A549 (cell line): ENCODE results near the gene GPRC6A.

Experiments
- JUN ChIP-seq, 2 experiments: fragments of >200 bp; sonication (Bioruptor Twin); formaldehyde crosslinking; IDR thresholded peaks; 2 replicates in 1 of 2; 3 replicates in 1 of 2; pipeline ENCODE4 v1.6.1; 2016 to 2017
- POLR2A ChIP-seq: IDR thresholded peaks from 2 replicates; pipeline ENCODE4 v1.6.1; 2012; ENCODE audit warnings: mild to moderate bottlenecking, low read length
- POLR2AphosphoS2 ChIP-seq: conservative IDR thresholded peaks from 2 replicates; pipeline ENCODE4 v1.6.1; 2012; ENCODE audit warnings: low read length, improper control_type of control experiment, inconsistent platforms
- RNF2 ChIP-seq: fragments of 200-600 bp; sonication (generic); IDR thresholded peaks from 2 replicates; pipeline ENCODE4 v1.6.1; 2016; ENCODE audit warnings: low read depth, mild to moderate bottlenecking, antibody characterized with exemption, moderate library complexity, borderline replicate concordance
- TF ChIP-seq, protein P1 (sequence below): fragments of >200 bp; sonication (Bioruptor Twin); formaldehyde crosslinking; IDR thresholded peaks from 3 replicates; pipeline ENCODE4 v1.6.1; 2016
- TF ChIP-seq, protein P2 (sequence below): fragments of >200 bp; sonication (Bioruptor Twin); formaldehyde crosslinking; IDR thresholded peaks from 3 replicates; pipeline ENCODE4 v1.5.1; 2016

DNA sequence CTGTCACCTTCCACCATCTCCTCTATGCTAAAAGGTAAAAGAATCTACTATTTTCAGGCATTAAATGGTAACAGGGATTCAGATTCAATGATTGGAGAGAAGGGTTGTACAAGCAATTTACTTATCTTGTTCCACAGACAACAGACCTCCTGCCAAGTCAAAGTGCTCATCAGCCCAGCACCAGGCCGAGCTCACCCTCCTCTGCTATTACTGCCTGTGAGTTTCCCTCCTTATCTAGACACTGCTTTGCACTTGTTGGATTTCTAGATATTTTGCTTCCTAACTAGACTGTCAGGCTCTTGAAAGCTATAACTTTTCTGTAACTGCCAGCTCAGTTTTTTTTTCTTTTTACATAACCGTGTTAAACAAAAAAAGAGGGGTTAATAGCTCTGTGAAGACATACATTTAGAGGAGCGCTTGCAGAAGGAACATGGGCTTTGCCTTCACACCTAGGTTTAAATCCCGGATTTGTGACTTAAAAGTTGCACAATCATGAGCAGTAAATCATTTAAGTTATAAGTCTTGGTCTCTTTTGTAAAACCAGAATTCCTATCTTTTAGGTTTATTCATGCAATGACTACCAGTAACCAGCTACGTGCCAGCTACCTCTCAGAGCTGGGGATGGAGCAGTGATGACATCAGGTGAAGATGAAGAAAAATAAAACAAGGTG lies 62.2 kb downstream of the GPRC6A start:
- TF ChIP-seq POLR2AphosphoS2: no peak
- TF ChIP-seq JUN (IDR thresholded peaks at IDR 0.05): no peak
- TF ChIP-seq, protein P1, sequence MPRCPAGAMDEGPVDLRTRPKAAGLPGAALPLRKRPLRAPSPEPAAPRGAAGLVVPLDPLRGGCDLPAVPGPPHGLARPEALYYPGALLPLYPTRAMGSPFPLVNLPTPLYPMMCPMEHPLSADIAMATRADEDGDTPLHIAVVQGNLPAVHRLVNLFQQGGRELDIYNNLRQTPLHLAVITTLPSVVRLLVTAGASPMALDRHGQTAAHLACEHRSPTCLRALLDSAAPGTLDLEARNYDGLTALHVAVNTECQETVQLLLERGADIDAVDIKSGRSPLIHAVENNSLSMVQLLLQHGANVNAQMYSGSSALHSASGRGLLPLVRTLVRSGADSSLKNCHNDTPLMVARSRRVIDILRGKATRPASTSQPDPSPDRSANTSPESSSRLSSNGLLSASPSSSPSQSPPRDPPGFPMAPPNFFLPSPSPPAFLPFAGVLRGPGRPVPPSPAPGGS: no peak
- TF ChIP-seq, protein P2, sequence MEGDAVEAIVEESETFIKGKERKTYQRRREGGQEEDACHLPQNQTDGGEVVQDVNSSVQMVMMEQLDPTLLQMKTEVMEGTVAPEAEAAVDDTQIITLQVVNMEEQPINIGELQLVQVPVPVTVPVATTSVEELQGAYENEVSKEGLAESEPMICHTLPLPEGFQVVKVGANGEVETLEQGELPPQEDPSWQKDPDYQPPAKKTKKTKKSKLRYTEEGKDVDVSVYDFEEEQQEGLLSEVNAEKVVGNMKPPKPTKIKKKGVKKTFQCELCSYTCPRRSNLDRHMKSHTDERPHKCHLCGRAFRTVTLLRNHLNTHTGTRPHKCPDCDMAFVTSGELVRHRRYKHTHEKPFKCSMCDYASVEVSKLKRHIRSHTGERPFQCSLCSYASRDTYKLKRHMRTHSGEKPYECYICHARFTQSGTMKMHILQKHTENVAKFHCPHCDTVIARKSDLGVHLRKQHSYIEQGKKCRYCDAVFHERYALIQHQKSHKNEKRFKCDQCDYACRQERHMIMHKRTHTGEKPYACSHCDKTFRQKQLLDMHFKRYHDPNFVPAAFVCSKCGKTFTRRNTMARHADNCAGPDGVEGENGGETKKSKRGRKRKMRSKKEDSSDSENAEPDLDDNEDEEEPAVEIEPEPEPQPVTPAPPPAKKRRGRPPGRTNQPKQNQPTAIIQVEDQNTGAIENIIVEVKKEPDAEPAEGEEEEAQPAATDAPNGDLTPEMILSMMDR: no peak
- no peak for TF ChIP-seq RNF2
- no peak for TF ChIP-seq POLR2A
